GM21723 (cell line): ENCODE measurements around the gene PGA4.
"Not testable (repeated sequence)": the region's sequence is repeated elsewhere in the genome, so short reads cannot be mapped to it uniquely, and the experiment has no call there.

Experiments used
- ATAC-seq: cut with Tn5 transposase; IDR thresholded peaks from one replicate; pipeline ENCODE4 v1.9.1; 2021; ENCODE audit warnings: mild to moderate bottlenecking, moderate library complexity; ENCODE audit not compliant: unreplicated experiment

Gene PGA4

DNA sequence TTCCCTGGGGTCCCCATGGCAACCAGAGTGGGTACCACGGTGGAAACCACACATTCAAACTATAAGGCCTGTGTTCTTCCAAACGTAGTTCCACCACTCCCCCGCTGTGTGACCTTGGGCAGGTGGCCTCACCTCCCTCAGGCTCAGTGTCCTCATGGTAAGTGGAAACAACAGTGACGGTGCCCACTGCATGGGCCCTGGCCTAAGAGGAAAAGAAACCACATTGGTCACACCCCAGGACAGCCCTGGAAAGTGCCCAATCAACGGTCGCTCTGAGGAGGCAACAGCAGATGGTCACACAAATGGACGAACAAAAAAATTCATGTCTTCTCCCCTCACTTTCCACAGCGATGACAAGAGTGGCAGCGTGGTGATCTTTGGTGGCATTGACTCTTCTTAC is 25.9 kb downstream of the PGA4 start:
- not testable (repeated sequence) for ATAC-seq

- not testable (repeated sequence) for ATAC-seq
Observed at GRCh38 chr11:61249201-61249600, 27.1 kb downstream of the PGA4 start.

- not testable (repeated sequence) for ATAC-seq
Observed at GRCh38 chr11:61250796-61251765, 28.9 kb downstream of the PGA4 start.

GRCh38 chr11:61252332-61252731 is 30.2 kb downstream of the PGA4 start:
- ATAC-seq = not testable (repeated sequence)

DNA sequence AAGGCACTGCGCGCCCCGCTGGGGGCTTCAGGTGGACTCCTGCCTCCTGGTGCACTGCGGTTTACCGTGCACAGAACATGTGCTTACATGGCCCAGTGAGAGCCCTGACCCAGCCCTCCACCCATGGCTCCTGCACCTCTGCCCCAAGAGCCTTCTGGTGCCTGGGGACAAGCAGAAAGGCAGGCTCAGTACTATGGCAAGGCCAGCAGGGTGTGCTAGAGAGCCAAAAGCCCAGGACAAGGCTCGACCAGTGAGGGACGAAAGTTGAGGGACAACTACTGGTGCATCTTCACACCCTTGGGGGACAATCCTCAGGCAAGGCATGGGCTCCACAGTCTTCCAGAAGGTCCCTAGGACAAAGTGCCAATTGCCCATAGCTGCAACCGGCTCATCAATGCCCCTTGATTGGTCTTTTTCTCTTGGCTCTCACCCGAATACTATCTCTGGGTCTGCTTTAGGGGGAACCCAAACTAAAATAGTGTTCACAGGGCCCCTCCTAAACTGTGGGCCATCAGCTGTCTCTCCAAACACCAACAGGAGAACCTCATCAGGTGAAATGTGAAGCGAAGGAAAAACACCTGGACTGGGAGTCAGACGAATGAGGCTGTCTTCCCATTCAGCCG is 32.4 kb downstream of the PGA4 start:
- no peak for ATAC-seq

DNA sequence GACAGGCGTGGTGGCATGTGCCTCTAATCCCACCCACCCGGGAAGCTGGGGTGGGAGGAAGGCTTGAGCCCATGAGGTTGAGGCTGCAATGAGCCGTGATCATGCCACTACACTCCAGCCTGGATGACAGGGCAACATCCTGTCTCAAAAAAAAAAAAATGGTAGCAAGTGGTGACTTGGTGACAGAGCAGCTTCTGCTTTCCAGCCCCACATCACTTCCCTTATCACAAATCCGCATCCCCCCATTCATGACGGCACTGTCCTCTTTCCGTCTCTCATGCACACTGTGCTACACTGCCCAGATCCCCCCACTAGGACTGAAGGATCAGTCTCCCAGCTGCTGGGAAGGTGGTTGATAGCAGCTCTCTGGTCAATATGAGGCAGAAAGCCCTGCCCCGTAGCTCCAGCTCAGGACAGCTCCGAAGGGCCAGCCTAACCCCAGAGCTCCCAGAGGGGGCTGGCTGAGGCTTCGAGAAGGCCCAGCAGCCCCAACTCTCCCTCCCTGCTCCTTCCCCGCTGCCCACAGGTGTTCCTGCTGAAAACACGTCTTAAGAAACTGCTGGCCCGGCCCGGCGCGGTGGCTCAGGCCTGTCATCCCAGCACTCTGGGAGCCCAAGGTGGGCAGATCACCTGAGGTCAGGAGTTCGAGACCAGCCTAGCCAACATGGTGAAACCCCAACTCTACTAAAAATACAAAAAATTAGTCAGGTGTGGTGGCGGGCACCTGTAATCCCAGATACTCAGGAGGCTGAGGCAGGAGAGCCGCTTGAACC is 34.7 kb downstream of the PGA4 start:
- ATAC-seq = no peak

GRCh38 chr11:61258546-61258945 is 36.4 kb downstream of the PGA4 start:
- ATAC-seq = no peak

DNA sequence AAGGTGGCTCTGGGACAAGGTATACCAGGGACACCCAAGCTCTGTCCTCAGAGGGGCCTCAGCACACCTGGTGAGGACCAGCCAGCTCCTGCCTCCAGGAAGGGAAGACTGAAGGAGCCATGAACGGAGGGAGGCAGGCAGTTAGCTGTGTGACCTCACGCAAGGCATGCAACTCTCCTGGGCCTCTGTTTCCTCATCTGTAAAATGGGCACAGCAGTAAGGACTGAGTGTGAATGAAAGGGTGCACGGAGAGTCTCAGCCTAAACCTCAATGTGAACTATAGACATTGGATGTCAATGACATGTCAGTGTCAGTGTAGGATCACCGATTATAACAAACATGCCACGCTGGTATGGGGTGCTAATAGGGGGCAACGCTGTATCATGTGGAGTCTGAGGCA is 37.2 kb downstream of the PGA4 start:
- ATAC-seq = no peak

DNA sequence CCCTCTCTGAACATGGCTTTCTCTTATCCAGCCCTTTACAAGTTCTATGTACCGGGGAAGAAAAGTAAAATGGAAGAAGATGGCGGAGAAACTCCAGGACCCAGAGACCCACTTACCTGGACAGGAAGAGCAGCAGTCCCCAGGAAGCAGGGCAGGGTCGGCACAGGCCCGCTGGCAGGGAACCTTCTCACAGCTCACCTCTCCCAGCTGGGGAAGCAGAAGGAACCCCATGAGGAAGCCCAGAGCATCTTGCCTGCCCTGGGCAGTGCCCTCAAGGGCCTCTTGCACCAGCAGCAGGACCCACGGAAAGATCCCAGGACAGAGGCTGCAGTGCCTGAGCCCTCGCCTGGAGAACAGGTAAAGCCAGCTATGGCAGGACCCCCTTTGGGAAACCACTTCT is 42.2 kb downstream of the PGA4 start:
- no peak for ATAC-seq

GRCh38 chr11:61264795-61265194 is 42.6 kb downstream of the PGA4 start:
- no peak for ATAC-seq

- no peak for ATAC-seq
Observed at GRCh38 chr11:61265357-61265756, 43.2 kb downstream of the PGA4 start.

- no peak for ATAC-seq
Observed at GRCh38 chr11:61266602-61267001, 44.5 kb downstream of the PGA4 start.

GRCh38 chr11:61267437-61267841 is 45.3 kb downstream of the PGA4 start:
- no peak for ATAC-seq

- ATAC-seq = no peak
Observed at GRCh38 chr11:61268588-61269250, 46.6 kb downstream of the PGA4 start.

DNA sequence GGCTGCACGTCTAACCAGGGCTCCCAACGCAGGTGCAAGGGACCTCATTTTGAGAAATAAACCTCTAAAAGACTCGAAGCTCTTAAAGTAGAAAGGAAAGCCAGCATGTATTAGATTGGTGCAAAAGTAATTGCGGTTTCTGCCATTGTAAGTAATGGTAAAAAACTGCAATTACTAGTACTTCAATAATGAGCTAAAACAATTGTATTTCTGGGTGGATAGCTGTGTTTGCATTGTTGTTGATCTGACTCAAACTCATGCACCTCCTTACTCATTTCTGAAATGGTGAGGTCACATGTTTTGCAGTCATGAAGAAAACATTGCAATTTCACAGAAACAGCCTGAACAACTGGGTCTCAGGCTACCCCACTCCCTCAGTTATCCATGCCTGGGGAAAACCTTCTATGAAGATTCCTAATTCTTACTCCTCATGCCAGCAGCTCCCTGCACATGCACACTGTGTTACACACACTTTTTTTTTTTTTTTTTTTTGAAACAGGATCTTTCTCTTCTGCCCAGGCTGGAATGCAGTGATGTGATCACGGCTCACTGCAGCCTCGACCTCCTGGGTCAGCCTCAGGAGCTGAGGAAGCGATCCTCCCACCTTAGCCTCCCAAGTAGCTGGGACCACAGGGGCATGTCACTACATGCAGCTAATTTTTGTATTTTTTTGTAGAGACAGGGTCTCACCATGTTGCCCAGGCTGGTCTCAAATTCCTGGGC is 48.4 kb downstream of the PGA4 start:
- ATAC-seq = no peak

DNA sequence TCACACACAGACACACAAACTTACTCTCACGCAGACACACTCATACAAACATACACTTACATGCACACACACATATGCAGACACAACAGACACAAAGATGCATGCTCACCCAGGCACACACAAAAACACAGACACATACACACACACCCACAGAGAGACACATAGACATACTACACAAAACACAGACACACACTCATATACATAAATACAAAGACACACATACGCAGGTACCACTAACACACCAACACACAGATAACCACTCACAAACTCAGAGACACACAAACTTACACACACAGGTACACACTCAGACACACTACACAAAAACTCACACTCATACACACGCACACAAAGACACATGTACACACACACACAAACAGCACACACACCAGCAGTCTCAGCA is 50.6 kb downstream of the PGA4 start:
- ATAC-seq = no peak

DNA sequence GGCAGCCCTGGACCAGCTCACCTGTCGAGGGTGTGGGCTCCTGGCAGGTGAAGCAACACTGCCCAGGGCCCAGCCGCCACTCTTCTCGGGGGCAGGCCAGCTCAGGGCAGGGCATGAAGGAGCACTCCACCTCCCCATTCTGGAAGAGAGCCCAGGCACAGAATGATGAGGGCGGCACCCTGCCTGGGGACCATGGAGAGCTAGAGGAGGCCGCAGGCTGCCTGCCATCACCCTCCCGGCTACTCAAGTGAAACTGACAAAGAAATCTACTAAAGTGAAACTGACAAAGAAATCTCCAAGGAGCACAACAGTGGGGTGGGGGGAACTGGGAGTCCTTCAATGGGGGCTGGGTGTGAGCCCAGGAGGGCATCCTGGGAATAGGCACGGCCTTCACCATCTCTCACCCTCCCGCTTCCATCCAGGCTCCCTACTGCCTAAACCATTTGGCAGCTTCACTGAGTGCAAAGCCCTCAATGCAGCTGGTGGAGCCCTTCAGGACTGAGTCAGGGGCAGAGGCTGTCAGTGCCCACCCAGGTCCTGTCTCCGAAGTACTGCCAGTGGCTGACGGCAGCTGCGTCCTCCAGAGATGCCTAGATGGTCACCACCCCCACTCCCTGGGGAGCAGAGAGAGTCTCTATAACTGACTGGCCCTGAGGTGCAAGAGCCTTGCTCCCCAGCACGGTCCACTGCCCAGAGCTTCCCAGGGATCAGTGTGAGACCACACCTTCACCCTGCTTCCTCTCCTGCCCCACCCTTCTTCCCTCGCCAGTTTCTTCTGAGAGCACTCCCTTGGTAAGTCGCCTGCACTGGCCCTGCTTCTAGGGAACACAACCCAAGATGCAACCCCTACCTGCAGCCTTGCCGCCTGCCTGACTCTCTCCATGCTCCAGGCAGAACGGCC is 51.3 kb downstream of the PGA4 start:
- ATAC-seq = no peak

- ATAC-seq = no peak
Observed at GRCh38 chr11:61274084-61274483, 51.9 kb downstream of the PGA4 start.

DNA sequence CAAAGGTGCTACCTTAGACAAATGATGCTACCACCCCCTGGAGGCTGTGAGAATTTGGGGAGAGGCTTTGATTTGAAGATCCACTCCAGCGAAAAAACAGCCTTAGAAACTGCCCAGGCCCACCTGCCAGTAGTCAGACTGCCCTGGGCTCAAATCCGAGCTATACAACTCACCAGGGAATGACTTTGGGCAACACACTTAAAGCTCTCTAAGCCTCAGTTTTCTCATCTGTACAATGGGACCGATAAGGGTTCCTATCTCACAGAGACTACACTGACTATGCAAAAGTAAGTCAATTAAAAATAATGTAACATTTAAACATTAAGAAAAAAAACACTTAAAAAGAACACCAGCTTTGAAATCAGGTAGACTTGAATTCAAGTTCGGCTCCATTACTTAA is 53.0 kb downstream of the PGA4 start:
- no peak for ATAC-seq
